ENCODE measurements around the gene MTMR3.

Gene MTMR3

GRCh38 chr22:30062950-30063349, 180.0 kb downstream of the MTMR3 start:
- DNase-seq (ENCODE audit: low spot score in 2 of 2): no peak
- in situ Hi-C loops (cut with MboI; ENCODE audit: low sequenced_read_pairs): no loop called here
- Histone ChIP-seq H3K36me3 (replicated peaks) (no peaks in the 10 kb centered on the region), H3K9me3 (peaks cover 9% of the 10 kb centered on the region), H3K27me3 (ENCODE audit: low read depth) (no peaks in the 10 kb centered on the region), H3K4me3 (no peak overlapping the region), H3K4me1 (no peaks in the 10 kb centered on the region)

GRCh38 chr22:30064172-30064571, 181.2 kb downstream of the MTMR3 start:
- in situ Hi-C loops (cut with MboI; ENCODE audit: low sequenced_read_pairs): no loop called here
- Histone ChIP-seq H3K4me3 (no peak overlapping the region), H3K4me1 (no peaks in the 10 kb centered on the region)

GRCh38 chr22:30073743-30074142, 190.8 kb downstream of the MTMR3 start:
- Histone ChIP-seq H3K9me3 (no peaks in the 10 kb centered on the region), H3K27me3 (ENCODE audit: low read depth) (0 out of 2 replicates have a peak, but pooled peaks cover 3% of the 10 kb centered on the region), H3K36me3 (replicated peaks) (no peaks in the 10 kb centered on the region), H3K4me3 (no peak overlapping the region), H3K4me1 (peaks cover 15% of the 10 kb centered on the region)
- DNase-seq (ENCODE audit: low spot score in 2 of 2): no peak
- in situ Hi-C loops (cut with MboI; ENCODE audit: low sequenced_read_pairs): no loop called here

More at GRCh38 chr22:30064172-30064571, 181.2 kb downstream of the MTMR3 start:
- H3K36me3 ChIP-seq (replicated peaks): no peaks in the 10 kb centered on the region
- H3K9me3 ChIP-seq: peaks cover 5% of the 10 kb centered on the region; the same call in 1 of the 2 replicates
- no peaks in the 10 kb centered on the region for H3K27me3 ChIP-seq (ENCODE audit: low read depth)
- no peak for DNase-seq (ENCODE audit: low spot score in 2 of 2)

GRCh38 chr22:30074147-30074546, 191.2 kb downstream of the MTMR3 start:
- Histone ChIP-seq H3K4me1 (peaks cover 15% of the 10 kb centered on the region), H3K4me3 (no peak overlapping the region), H3K9me3 (no peaks in the 10 kb centered on the region), H3K36me3 (replicated peaks) (no peaks in the 10 kb centered on the region), H3K27me3 (ENCODE audit: low read depth) (0 out of 2 replicates have a peak, but pooled peaks cover 3% of the 10 kb centered on the region)
- in situ Hi-C loops (cut with MboI; ENCODE audit: low sequenced_read_pairs): no loop called here
- DNase-seq (ENCODE audit: low spot score in 2 of 2): no peak

- no peak overlapping the region for H3K4me3 ChIP-seq
- peaks cover 15% of the 10 kb centered on the region for H3K4me1 ChIP-seq
- H3K9me3 ChIP-seq: no peaks in the 10 kb centered on the region
- no peaks in the 10 kb centered on the region for H3K36me3 ChIP-seq (replicated peaks)
- 0 out of 2 replicates have a peak, but pooled peaks cover 3% of the 10 kb centered on the region for H3K27me3 ChIP-seq (ENCODE audit: low read depth)
- in situ Hi-C loops (cut with MboI; ENCODE audit: low sequenced_read_pairs): no loop called here
- DNase-seq (ENCODE audit: low spot score in 2 of 2): no peak
Observed at GRCh38 chr22:30074994-30075393, 192.0 kb downstream of the MTMR3 start.

GRCh38 chr22:30077279-30077880, 194.4 kb downstream of the MTMR3 start:
- Histone ChIP-seq H3K27me3 (ENCODE audit: low read depth) (0 out of 2 replicates have a peak, but pooled peaks cover 3% of the 10 kb centered on the region), H3K4me1 (peaks cover 12% of the 10 kb centered on the region), H3K4me3 (no peak overlapping the region), H3K9me3 (no peaks in the 10 kb centered on the region), H3K36me3 (replicated peaks) (no peaks in the 10 kb centered on the region)
- DNase-seq (ENCODE audit: low spot score in 2 of 2): no peak
- in situ Hi-C loops (cut with MboI; ENCODE audit: low sequenced_read_pairs): no loop called here

- Histone ChIP-seq H3K4me3 (no peak overlapping the region), H3K9me3 (no peaks in the 10 kb centered on the region), H3K27me3 (ENCODE audit: low read depth) (0 out of 2 replicates have a peak, but pooled peaks cover 3% of the 10 kb centered on the region), H3K36me3 (replicated peaks) (no peaks in the 10 kb centered on the region), H3K4me1 (peaks cover 12% of the 10 kb centered on the region)
- in situ Hi-C loops (cut with MboI; ENCODE audit: low sequenced_read_pairs): no loop called here
- peak in 1 of 2 experiments; percentile 9 for DNase-seq (ENCODE audit: low spot score in 2 of 2)
Observed at GRCh38 chr22:30078320-30079311, 195.6 kb downstream of the MTMR3 start.

GRCh38 chr22:30079952-30080533, 197.1 kb downstream of the MTMR3 start, which contains the start of gene HORMAD2:
TSS of gene HORMAD2 (plus strand) at chr22:30080464. CDS start at chr22:30093953, 13,489 bp downstream.
- in situ Hi-C loops (cut with MboI; ENCODE audit: low sequenced_read_pairs): loop anchor here (10.0 kb wide), 1 partner anchor 445 kb away; no protein-coding TSS in a partner anchor
- no peak for DNase-seq (ENCODE audit: low spot score in 2 of 2)

More at GRCh38 chr22:30079952-30080533, 197.1 kb downstream of the MTMR3 start, which contains the start of gene HORMAD2:
- H3K4me1 ChIP-seq: peaks cover 12% of the 10 kb centered on the region
- H3K36me3 ChIP-seq (replicated peaks): no peaks in the 10 kb centered on the region
- no peaks in the 10 kb centered on the region for H3K27me3 ChIP-seq (ENCODE audit: low read depth)
- H3K4me3 ChIP-seq: no peak within 1 kb of the TSS
- H3K9me3 ChIP-seq: 0 out of 2 replicates have a peak, but pooled peaks cover 2% of the 10 kb centered on the region
